ENCODE measurements around the gene ZNF277.
A peak's percentile ranks its signal among the peaks of the same experiment; 100 is the strongest.
"Not testable (repeated sequence)": the region's sequence is repeated elsewhere in the genome, so short reads cannot be mapped to it uniquely, and the experiment has no call there.

Gene ZNF277

GRCh38 chr7:112300072-112300471, 93.6 kb downstream of the ZNF277 start:
- DNase-seq = no peak

DNA sequence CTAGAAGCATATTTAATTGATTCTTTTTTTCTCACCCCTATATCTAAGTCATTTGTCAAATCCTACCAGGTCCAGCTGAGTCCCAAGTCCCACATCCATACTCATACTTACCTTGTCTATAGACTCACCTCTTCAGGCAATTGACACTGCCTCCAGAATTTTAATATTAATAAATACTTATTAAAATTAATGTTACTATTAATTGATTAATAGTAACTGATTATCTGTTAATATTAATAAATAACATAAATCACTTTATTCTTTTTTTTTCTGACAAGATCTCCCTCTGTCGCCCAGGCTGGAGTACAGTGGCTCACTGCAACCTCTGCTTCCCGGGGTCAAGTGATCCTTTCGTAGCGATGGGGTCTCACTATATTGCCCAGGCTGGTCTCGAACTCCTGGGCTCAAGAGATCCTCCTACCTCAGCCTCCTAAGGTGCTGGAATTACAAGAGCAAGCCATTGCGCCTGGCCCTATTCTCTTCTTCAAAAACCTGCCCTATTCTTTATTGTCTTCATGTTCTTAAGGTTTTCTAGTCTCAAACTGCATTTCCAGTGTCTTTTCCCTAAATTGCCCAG, 94.4 kb downstream of the ZNF277 start:
- no peak for DNase-seq

DNA sequence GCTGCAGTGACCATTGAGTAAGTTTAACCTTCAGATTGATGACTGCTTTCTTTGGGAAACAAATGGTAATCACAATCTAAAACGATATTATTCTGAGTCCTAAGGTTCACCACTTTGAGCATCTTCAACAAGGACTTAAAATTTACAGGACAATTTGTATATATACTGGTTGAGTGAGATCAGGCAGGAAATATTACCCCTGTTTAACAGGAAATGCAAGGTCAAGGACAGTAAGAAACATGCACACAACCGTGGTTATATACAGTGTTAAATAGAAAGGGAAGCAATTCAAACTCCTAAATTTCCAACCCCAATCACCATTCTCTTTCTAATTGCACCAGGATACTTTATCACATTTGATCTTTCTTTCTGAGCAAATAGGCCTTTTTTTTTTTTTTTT, 96.1 kb downstream of the ZNF277 start:
- DNase-seq = no peak

- DNase-seq = no peak
Observed at GRCh38 chr7:112306903-112307302, 100.4 kb downstream of the ZNF277 start.

DNA sequence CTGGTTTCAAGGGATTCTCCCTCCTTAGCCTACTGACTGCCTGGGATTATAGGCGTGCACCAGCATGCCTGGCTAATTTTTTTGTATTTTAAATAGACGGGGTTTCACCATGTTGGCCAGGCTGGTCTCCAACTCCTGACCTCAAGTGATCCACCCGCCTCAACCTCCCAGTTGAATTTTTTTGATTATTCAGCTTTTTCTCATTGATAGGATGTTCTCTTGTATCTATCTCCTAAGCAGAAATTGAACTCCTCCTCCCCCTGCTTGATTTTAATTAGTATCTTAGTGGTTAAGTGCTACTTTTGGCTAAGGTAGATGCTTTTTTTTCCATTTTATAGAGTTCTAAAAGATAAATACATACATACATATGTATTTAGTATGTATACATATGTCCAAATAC, 101.0 kb downstream of the ZNF277 start:
- DNase-seq = no peak

DNA sequence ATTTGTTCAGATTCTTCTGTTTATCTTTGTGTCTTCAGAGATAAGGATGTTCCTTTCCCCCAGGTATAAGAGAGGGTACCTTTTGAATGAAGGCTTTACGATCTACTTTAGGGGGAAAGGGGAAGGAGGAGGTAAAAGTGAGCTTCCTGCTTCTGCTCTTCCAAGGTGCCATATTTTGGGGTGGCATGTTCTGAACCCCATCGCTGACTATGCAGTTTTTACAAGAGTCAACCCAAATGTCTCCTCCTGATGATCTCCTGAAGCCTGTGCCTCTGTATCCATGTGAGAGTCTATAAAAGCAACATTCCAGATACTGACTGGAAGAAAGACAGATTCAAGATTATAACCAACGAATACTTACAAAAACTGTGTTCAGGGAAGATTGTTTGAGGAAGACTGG, 102.5 kb downstream of the ZNF277 start:
- no peak for DNase-seq

- not testable (repeated sequence) for DNase-seq
Observed at GRCh38 chr7:112316803-112317202, 110.3 kb downstream of the ZNF277 start.

GRCh38 chr7:112322070-112322469, 115.6 kb downstream of the ZNF277 start:
- DNase-seq = no peak

- no peak for DNase-seq
Observed at GRCh38 chr7:112327566-112327965, 121.1 kb downstream of the ZNF277 start.

DNA sequence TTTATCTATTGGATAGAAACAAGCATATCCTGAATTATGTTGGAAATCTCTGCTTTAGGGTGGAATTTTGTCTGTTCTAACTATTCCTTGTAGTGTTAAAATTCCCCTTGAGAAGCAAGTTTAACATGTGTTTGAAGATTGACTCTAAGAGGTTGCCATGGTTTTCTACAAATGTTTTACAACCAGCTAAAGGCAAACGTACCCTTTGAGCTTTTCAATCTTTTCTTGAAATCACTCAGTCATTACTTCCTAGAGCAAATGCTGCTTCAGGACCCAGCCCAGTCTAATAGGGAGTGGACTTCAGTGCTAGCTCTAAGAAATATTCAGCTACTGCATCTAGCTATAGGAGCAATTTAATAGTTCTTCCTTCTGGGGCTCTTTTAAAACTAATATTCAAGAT, 125.0 kb downstream of the ZNF277 start:
- DNase-seq = no peak

DNA sequence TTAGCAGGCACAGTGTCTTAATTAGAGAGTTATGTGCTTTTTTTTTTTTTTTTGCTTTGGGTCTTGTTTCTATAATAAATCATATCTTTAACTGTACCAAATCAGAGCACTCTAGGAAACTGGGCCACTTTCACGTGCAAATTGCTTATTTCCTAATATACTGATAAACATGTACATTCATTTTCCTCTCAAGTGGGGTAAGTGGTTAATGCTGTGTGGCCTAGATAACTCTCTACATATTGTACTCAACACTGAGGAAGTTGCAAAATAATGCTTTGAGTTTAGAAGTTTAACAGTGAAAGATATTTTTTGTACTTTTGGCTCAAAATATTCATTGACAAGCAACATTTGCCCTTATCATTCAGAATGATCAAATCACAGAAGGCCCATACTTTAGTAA, 127.9 kb downstream of the ZNF277 start:
- DNase-seq = no peak

GRCh38 chr7:112336261-112336660, 129.8 kb downstream of the ZNF277 start:
- no peak for DNase-seq

- DNase-seq = no peak
Observed at GRCh38 chr7:112336936-112337576, 130.6 kb downstream of the ZNF277 start.

GRCh38 chr7:112337892-112338291, 131.4 kb downstream of the ZNF277 start:
- no peak for DNase-seq

DNA sequence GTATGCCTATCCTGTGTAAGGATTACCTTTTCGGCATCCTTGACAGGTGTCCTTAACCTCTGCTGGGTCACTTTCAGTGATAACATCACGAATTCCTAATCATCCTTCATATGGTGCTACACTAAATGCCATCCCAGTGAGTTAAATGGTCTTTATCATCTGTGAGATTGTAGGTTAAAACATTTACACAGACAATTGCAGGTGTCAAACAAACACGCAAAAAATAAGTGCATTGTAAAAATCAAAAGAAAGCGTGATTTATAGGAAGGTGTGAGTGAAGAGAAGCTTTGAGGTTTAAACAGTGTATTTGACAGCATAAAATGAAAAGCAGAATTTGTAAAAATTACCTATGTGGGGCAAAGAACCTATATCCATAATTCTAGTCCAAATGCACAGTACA, 132.3 kb downstream of the ZNF277 start:
- no peak for DNase-seq

DNA sequence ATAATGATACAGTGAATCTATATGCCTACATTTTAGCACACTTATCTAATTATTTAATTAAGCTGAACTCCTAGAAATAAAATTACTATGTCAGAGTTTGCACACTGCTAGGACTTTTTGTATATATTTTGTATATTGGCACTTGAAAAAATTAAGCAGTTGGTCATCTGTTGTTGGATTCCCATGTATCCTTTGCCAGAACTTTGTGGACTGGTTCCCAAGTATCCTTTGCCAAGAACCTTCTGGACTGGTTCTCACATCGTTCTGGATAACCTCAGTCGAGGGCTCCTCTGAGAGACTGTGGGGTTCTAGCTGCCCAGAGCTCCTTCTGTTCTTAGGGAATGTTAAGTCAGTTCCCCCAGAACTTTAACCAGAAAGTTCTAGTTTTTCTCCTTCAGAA, 135.0 kb downstream of the ZNF277 start:
- peak in 1 of 2 experiments; percentile 22 for DNase-seq

- no peak for DNase-seq
Observed at GRCh38 chr7:112346381-112347060, 140.0 kb downstream of the ZNF277 start.

- no peak for DNase-seq
Observed at GRCh38 chr7:112347088-112347487, 140.6 kb downstream of the ZNF277 start.

DNA sequence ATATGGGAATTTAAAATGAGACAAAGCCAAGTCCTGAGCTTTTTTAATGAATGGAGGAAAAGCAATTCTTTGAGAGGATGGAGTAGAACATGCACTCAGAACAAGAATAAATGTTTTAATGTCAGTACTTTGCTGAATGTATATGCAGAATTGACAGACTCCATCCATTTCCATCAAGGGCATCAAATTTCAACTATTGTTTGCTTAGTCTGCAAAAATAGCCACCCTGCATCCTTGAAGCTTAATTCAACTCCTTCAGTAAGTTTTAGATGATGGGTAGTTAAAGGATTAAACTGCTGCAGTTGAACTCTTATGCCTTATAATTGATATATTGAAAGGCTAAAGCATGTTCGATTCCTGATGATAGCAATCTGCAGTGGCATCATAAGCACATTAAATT, 144.1 kb downstream of the ZNF277 start:
- DNase-seq = no peak

- DNase-seq = no peak
Observed at GRCh38 chr7:112356596-112356995, 150.1 kb downstream of the ZNF277 start.

DNA sequence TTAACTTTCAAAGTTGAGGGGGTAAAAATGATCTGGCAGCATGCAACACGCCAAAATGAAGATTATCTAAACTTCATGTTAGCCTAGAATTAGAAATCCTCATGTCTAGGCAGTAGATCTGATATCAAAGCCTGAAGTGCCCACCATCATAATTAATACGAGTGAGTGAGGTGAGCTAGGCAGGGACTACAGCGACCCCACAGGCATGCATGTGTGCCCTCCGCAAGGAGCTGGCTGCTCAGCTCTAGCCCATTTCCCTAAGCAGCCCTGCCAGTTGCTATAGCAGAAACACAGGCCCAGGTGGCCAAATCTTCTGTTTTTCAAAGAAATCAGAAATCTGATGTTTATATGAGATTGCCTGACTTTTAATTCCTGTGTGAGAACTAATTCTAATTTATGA, 150.6 kb downstream of the ZNF277 start:
- DNase-seq = no peak

DNA sequence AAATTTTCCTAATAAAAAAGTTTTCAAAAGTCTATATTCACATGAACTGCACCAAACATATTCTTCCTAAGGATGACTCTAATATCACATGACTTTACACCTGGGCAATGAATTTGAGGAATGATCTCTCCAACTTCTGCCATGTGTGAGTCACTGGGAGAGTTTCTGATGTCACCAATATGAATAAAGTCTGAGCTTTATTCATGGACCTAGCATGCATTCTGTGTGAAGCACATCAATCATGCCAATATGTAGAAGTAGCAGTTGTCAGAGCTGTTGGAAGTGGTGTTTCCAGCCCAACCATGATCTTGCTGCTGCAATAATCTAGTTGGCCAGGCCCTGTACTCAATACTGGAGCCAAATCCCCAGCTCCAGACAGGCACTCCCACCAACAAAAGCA, 152.0 kb downstream of the ZNF277 start:
- DNase-seq = no peak

DNA sequence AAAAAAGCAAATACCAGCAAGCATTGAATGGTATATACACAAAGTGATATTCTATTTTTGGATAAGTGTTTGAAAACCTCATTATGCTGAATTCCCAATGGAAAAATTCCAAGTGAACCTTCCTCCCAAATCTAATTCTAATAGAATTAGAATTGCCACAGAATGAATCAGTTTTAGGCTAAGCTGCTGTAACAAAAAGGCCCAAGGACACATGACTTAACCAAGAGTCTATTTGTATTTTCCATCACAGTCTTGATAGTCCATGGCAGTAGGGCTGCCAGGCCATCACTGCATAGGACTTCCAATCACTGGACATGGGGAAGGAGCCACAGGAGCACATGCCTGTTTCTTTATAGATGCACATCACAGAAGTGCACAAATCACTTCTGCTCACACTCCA, 152.6 kb downstream of the ZNF277 start:
- no peak for DNase-seq

DNA sequence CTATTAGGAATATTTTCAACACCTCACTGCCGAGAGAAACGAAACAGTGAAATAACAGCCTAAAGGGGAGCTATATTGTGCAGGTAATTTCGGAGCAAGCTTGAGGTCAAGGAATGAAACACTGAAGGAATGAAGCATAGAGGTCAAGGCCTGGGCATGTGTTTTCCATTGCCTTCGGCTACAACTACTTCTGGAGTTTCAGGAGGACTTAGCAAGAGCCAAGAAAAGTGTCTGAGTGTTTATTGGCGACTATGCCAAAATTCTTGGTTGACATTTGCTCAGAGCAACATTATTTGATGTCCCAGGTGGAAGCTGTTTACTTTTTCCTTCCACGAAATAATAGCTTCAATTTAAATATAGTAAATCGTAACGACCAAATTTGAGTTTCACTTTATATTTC, 154.2 kb downstream of the ZNF277 start:
- DNase-seq = no peak

DNA sequence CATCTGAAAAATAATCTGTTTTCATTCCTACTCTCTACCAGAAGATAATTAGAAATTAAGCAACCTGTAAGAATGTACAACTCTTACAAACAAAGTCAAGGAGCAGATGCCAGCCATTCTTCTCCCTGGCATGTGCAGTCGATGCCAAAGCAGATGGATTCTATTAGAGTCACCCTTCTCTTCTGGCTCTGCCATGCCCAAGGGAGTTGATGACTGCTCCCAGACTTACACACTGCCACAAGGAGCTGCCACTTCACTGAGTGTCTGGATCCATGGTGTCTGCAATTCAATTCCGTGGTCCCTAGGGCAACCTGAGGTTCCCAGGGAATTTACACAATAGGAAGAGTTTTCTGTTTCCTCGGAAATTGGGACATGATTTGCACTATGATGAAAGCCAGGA, 154.7 kb downstream of the ZNF277 start:
- DNase-seq = no peak

Measured in cerebellar nuclear complex (tissue), 1 donor.